Fibroblast of lung (primary cell): Measurements from ENCODE around the gene SGPL1.

Experiments used
- CTCF ChIP-seq, 2 donors: IDR thresholded peaks in 1 of 2; conservative IDR thresholded peaks in 1 of 2; 1 replicate in 1 of 2; 2 replicates in 1 of 2; pipeline ENCODE4 v1.5.1; 2011 to 2012; ENCODE audit warnings: low read length in 2 of 2, control low read depth in 1 of 2, inconsistent platforms in 1 of 2, low read depth in 1 of 2, mild to moderate bottlenecking in 1 of 2
- EZH2 ChIP-seq: IDR thresholded peaks from 2 replicates; pipeline ENCODE4 v1.5.1; 2012; ENCODE audit warnings: low read length, control low read depth, mild to moderate bottlenecking; ENCODE audit errors: missing control alignments

- TF ChIP-seq CTCF (conservative IDR thresholded peaks at IDR 0.05 in 1 of 2, IDR thresholded peaks at IDR 0.05 in 1 of 2; ENCODE audit: low read depth in 1 of 2, low read length in 2 of 2) (no peak), EZH2 (no peak)
Observed at GRCh38 chr10:70837660-70838059, 21.9 kb downstream of the SGPL1 start.
